K562 (cell line): ENCODE data around the gene STX1B. TPM values are rescaled to one million over a fixed set of nuclear protein-coding genes. Genes with fewer than 3 reads are reported as not detected.

ENCODE experiments used
- ATF7 ChIP-seq: fragments of 450-650 bp; IDR thresholded peaks from 2 replicates; pipeline ENCODE4 v1.7.1; 2014; ENCODE audit warnings: mild to moderate bottlenecking, moderate library complexity
- BRD9 ChIP-seq: fragments of 450-650 bp; IDR thresholded peaks from 2 replicates; pipeline ENCODE4 v1.6.1; 2018; ENCODE audit warnings: low read depth; ENCODE audit not compliant: partially characterized antibody
- CBX3 ChIP-seq, 2 experiments: IDR thresholded peaks; 1 replicate in 1 of 2; 2 replicates in 1 of 2; pipeline ENCODE4 v1.6.1; 2012; ENCODE audit warnings: inconsistent platforms in 2 of 2, low read length in 2 of 2, borderline replicate concordance in 1 of 2, control low read depth in 1 of 2
- DIDO1 ChIP-seq: fragments of 450-650 bp; IDR thresholded peaks from 2 replicates; pipeline ENCODE4 v1.6.1; 2016; ENCODE audit warnings: low read depth, missing biosample characterization, missing genetic modification characterization
- DLX4 ChIP-seq: fragments of 250-450 bp; sonication (Bioruptor Pico); IDR thresholded peaks from 2 replicates; pipeline ENCODE4 v1.6.1; 2021; ENCODE audit warnings: mild to moderate bottlenecking
- ELK1 ChIP-seq: sonication (generic); formaldehyde crosslinking; IDR thresholded peaks from 2 replicates; pipeline ENCODE4 v1.8.1; 2022; ENCODE audit warnings: missing genetic modification reagents
- GABPB1 ChIP-seq: sonication (generic); formaldehyde crosslinking; IDR thresholded peaks from 2 replicates; pipeline ENCODE4 v1.8.0; 2022; ENCODE audit warnings: mild to moderate bottlenecking, missing genetic modification reagents
- HDGF ChIP-seq: fragments of 450-650 bp; IDR thresholded peaks from 2 replicates; pipeline ENCODE4 v1.6.1; 2016
- IRF9 ChIP-seq: fragments of 450-650 bp; IDR thresholded peaks from 2 replicates; pipeline ENCODE4 v1.6.1; 2016; ENCODE audit warnings: missing biosample characterization, missing genetic modification characterization
- KAT8 ChIP-seq: fragments of 450-650 bp; IDR thresholded peaks from 2 replicates; pipeline ENCODE4 v1.6.1; 2016; ENCODE audit warnings: low read depth, mild to moderate bottlenecking
- KDM1A ChIP-seq, 2 experiments: fragments of 450-650 bp; IDR thresholded peaks; 2 replicates each; pipeline ENCODE4 v1.6.1; 2016; ENCODE audit warnings: mild to moderate bottlenecking in 2 of 2
- KDM4B ChIP-seq, 2 experiments: fragments of 450-650 bp in 1 of 2; sonication (generic) in 1 of 2; IDR thresholded peaks; 2 replicates each; pipeline ENCODE4 v1.6.1; 2016 to 2017; ENCODE audit warnings: borderline replicate concordance in 2 of 2, antibody characterized with exemption in 1 of 2, low read depth in 1 of 2, mild to moderate bottlenecking in 1 of 2
- NCOR1 ChIP-seq: fragments of 450-650 bp; IDR thresholded peaks from 2 replicates; pipeline ENCODE4 v1.6.1; 2016; ENCODE audit warnings: mild to moderate bottlenecking, moderate library complexity
- NR4A1 ChIP-seq, 2 experiments: fragments of 250-450 bp in 1 of 2; fragments of 450-650 bp in 1 of 2; sonication (Bioruptor Pico) in 1 of 2; IDR thresholded peaks; 2 replicates each; pipeline versions ENCODE4 v1.4.0 to v1.6.1; 2016 to 2020; ENCODE audit warnings: mild to moderate bottlenecking in 2 of 2, missing compliant biosample characterization in 1 of 2, missing genetic modification characterization in 1 of 2, moderate library complexity in 1 of 2
- NUFIP1 ChIP-seq: fragments of 450-650 bp; IDR thresholded peaks from 2 replicates; pipeline ENCODE4 v1.6.1; 2018; ENCODE audit not compliant: partially characterized antibody
- PHF21A ChIP-seq: fragments of 450-650 bp; IDR thresholded peaks from 2 replicates; pipeline ENCODE4 v1.6.1; 2017; ENCODE audit warnings: low read depth, borderline replicate concordance
- POLR2AphosphoS5 ChIP-seq: IDR thresholded peaks from 2 replicates; pipeline ENCODE4 v1.6.1; 2011; ENCODE audit warnings: mild to moderate bottlenecking, low read depth, low read length, moderate library complexity; ENCODE audit not compliant: control insufficient read depth, insufficient read depth
- POLR2B ChIP-seq: fragments of 450-650 bp; IDR thresholded peaks from 2 replicates; pipeline ENCODE4 v1.6.1; 2018; ENCODE audit warnings: low read depth; ENCODE audit not compliant: partially characterized antibody
- POLR3G ChIP-seq: IDR thresholded peaks from 2 replicates; pipeline ENCODE4 v1.6.1; 2011; ENCODE audit not compliant: insufficient read length, insufficient replicate concordance; ENCODE audit errors: extremely low read depth
- PRDM10 ChIP-seq: fragments of 450-650 bp; IDR thresholded peaks from 2 replicates; pipeline ENCODE4 v1.6.1; 2018; ENCODE audit not compliant: partially characterized antibody
- RNF2 ChIP-seq: sonication (generic); IDR thresholded peaks from 2 replicates; pipeline ENCODE4 v1.6.1; 2016
- TAF9B ChIP-seq: fragments of 450-650 bp; IDR thresholded peaks from 2 replicates; pipeline ENCODE4 v1.6.1; 2018; ENCODE audit warnings: mild to moderate bottlenecking; ENCODE audit not compliant: partially characterized antibody
- ZKSCAN8 ChIP-seq: fragments of 200-800 bp; sonication (Bioruptor generic); IDR thresholded peaks from 2 replicates; pipeline ENCODE4 v1.6.1; 2016; ENCODE audit warnings: missing genetic modification characterization, missing compliant biosample characterization
- ZNF830 ChIP-seq: fragments of 250-450 bp; sonication (Bioruptor Pico); IDR thresholded peaks from 2 replicates; pipeline ENCODE4 v1.5.0; 2021; ENCODE audit warnings: mild to moderate bottlenecking
- polyA plus RNA-seq, 8 experiments: library from polyadenylated mRNA; depleted of rRNA in 4 of 8; stranded (reverse) in 5 of 8; unstranded in 3 of 8; fragments of >200 nt; fragmentation: Nextera tagmentation in 2 of 8; fragmentation: Illumina TruSeq in 1 of 8; extraction: Ambion mirVana in 2 of 8; extraction: Trizol in 1 of 8; gene quantifications; 2 replicates each; pipeline versions ENCODE4 v1.2.1 to v1.2.3, GENCODE V29; 2011 to 2014; ENCODE audit warnings: inconsistent platforms in 1 of 8, missing spikeins in 1 of 8
- total RNA-seq, 7 experiments: library from RNA; depleted of rRNA in 6 of 7; stranded (reverse); fragments of >200 nt in 6 of 7; fragmentation: Illumina TruSeq in 2 of 7; extraction: Trizol in 2 of 7; gene quantifications; 2 replicates each; pipeline versions ENCODE4 v1.2.1 to v1.2.3, GENCODE V29; 2011 to 2021; ENCODE audit warnings: low replicate concordance in 1 of 7

Gene STX1B
- total and polyA plus RNA-seq, 9 of the 15 experiments (the other 6 are each of a cell fraction or from before 2014, with no cell fraction given) = 0.07 to 2.5 (median 0.86) TPM

DNA sequence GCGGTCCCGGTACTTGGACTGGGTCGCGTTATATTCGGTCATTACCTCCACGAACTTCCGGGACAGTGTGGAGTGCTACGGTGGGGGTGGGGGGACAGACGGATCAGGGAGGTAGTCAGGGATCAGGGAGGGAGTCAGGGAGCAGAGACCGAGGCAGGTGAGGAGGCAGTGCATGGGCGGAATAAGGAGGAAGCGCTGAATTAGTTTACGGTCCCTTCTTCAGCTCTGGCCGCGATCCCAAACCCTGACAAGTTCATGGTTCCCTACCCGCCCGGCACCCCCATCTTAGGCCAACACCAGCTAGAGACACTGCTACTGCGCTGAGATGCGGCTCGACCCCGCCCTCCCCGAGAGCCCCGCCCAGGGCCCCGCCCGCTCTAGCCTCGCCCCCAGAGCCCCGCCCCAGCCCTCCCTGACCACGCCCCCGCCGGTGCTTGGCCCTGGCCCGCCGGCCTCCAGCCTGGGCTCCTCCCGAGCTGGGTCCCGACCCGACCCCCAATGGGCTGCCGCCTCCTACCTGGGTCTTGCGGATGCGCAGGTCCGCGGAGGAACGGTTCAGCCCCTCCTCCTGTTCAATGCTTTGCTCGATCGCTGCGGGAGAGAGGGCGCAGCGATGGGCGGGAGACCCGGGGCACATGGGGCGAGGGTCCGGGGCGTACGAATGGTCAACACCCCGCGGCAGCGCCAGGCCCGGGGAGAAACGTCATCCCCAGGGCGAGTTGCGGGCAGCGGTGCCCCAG lies 13.3 kb downstream of the STX1B start (continued):
- TF ChIP-seq NCOR1 (no peak), ATF7 (no peak), CBX3 (IDR thresholded peaks at IDR 0.05; ENCODE audit: borderline replicate concordance in 1 of 2, low read length in 2 of 2) (no peak; a peak in 1 of 3 replicates), KDM4B (IDR thresholded peaks at IDR 0.05; ENCODE audit: borderline replicate concordance in 2 of 2, low read depth in 1 of 2) (0 out of 4 replicates have a peak, but pooled peaks of 1 of the 2 experiments have one; percentile 36), POLR2AphosphoS5 (peak; percentile 84), NUFIP1 (no peak), POLR3G (no peak), RNF2 (no peak), IRF9 (tag) (no peak), BRD9 (peak; percentile 52), ZKSCAN8 (CRISPR knock-in tag) (no peak), KDM1A (IDR thresholded peaks at IDR 0.05) (no peak), GABPB1 (CRISPR knock-in tag) (peak; percentile 19; the same call in 1 of the 2 replicates), DIDO1 (tag) (no peak), ZNF830 (no peak), DLX4 (CRISPR knock-in tag) (no peak), NR4A1 (CRISPR knock-in tag; IDR thresholded peaks at IDR 0.05) (no peak), NR4A1 (tag; IDR thresholded peaks at IDR 0.05) (no peak), TAF9B (no peak), PRDM10 (peak; percentile 91), KAT8 (no peak), ELK1 (CRISPR knock-in tag) (no peak), HDGF (no peak), POLR2B (peak; percentile 89), PHF21A (no peak)
